Prostate gland (tissue), 2 donors: ENCODE results near the gene SMYD2.

Experiments
- POLR2A ChIP-seq: fragments of 450-650 bp; IDR thresholded peaks from one replicate; pipeline ENCODE4 v1.6.1; 2016; ENCODE audit warnings: antibody characterized with exemption, mild to moderate bottlenecking
- POLR2AphosphoS5 ChIP-seq: sonication (generic); formaldehyde crosslinking; IDR thresholded peaks from one replicate; pipeline ENCODE4 v1.6.1; 2017; ENCODE audit warnings: antibody characterized with exemption
- TF ChIP-seq, protein P1 (sequence below), 4 experiments: fragments of 200-600 bp in 2 of 4; fragments of 450-650 bp in 2 of 4; sonication (generic) in 2 of 4; IDR thresholded peaks; 1 replicate in 3 of 4; 2 replicates in 1 of 4; pipeline ENCODE4 v1.5.1; 2016 to 2019; ENCODE audit warnings: antibody characterized with exemption in 4 of 4, mild to moderate bottlenecking in 2 of 4, moderate library complexity in 2 of 4

GRCh38 chr1:214260561-214261205 lies 20.3 kb upstream of the SMYD2 start:
- TF ChIP-seq, protein P1, sequence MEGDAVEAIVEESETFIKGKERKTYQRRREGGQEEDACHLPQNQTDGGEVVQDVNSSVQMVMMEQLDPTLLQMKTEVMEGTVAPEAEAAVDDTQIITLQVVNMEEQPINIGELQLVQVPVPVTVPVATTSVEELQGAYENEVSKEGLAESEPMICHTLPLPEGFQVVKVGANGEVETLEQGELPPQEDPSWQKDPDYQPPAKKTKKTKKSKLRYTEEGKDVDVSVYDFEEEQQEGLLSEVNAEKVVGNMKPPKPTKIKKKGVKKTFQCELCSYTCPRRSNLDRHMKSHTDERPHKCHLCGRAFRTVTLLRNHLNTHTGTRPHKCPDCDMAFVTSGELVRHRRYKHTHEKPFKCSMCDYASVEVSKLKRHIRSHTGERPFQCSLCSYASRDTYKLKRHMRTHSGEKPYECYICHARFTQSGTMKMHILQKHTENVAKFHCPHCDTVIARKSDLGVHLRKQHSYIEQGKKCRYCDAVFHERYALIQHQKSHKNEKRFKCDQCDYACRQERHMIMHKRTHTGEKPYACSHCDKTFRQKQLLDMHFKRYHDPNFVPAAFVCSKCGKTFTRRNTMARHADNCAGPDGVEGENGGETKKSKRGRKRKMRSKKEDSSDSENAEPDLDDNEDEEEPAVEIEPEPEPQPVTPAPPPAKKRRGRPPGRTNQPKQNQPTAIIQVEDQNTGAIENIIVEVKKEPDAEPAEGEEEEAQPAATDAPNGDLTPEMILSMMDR (IDR thresholded peaks at IDR 0.05): no peak
- TF ChIP-seq POLR2A (no peak), POLR2AphosphoS5 (no peak)
